Breast epithelium (tissue), 3 donors: ENCODE measurements around the gene CLN6.
"Not testable (repeated sequence)": the region's sequence is repeated elsewhere in the genome, so short reads cannot be mapped to it uniquely, and the experiment has no call there.

Experiments
- CTCF ChIP-seq, 3 donors: fragments of 450-650 bp; IDR thresholded peaks; one replicate each; pipeline ENCODE4 v1.5.1; 2016 to 2017; ENCODE audit warnings: antibody characterized with exemption in 3 of 3, mild to moderate bottlenecking in 3 of 3, moderate library complexity in 3 of 3
- POLR2A ChIP-seq: fragments of 450-650 bp; IDR thresholded peaks from one replicate; pipeline ENCODE4 v1.6.1; 2016; ENCODE audit warnings: antibody characterized with exemption, mild to moderate bottlenecking, moderate library complexity

DNA sequence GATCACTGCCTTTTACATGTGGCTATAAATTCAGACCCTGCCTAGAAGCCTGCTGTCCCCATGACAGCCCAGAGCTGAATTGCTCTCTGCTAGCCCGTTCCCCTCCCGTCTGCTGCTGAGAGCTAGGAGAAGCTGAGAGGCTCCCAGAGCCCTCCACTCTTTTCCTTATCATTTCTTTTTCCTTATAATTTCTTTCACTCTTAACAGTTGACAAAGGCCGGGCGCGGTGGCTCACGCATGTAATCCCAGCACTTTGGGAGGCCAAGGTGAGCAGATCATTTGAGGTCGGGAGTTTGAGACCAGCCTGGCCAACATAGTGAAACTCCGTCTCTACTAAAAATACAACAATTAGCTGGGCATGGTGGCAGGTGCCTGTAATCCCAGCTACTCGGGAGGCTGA, 5.0 kb upstream of the CLN6 start:
- TF ChIP-seq CTCF (IDR thresholded peaks at IDR 0.05); POLR2A: not testable (repeated sequence)
